ENCODE measurements around the gene BET1. TPM values are rescaled to one million over a fixed set of nuclear protein-coding genes. Genes with fewer than 3 reads are reported as not detected.

The BET1 gene
- total RNA-seq, 1 experiment from 2014 or later = 17.2 TPM

DNA sequence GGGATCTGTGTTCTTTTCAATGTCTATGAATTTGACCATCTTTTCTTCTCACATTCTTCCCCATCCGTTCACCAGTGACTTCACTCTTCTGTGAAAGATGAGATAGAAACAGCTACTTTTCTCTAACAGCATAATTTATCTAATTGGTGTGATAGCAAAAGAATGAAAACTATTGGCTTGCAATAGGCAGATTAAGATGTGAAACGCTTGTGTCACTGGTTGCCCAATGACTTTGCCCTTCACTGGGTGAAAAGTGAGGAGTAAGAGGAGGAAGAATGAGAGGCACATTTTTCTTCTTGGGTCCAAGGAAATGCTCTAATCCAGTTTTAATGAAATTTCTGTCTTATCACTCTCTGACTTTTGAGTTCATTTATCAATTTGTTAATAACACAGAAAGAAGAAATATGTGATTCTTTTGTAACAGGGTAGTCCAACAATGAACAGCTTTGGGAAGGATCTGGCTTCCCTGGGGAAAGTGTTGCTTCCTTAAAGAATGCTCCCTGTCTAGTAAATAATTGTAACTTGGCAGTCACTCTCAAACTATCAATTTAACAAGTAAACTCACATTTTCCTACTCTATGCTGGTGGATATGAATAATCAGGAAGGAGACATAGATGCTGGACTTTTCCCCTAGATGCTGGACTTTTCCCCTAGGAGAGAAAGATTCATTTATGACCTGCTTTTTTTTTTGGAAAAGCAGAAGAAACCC lies 35.1 kb downstream of the BET1 start:
- ChIA-PET RAD21 (ENCODE audit: low non-redundant PET in 1 of 2, low total read pairs in 2 of 2, uncharacterized antibody in 2 of 2, unreplicated experiment in 2 of 2) (no interaction called here), CTCF (no interaction called here), POLR2A (no interaction called here)
- Histone ChIP-seq H3K9me3 (ENCODE audit: control insufficient read depth in 1 of 2, insufficient read depth in 1 of 2, low read depth in 1 of 2, low read length in 2 of 2) (no peaks in the 10 kb centered on the region), H2AFZ (ENCODE audit: low read depth, low read length, poor library complexity, severe bottlenecking) (no peak overlapping the region), H3K27ac (ENCODE audit: low read depth, low read length) (no peak overlapping the region), H3K9me2 (ENCODE audit: insufficient read depth) (no peaks in the 10 kb centered on the region), H4K20me1 (ENCODE audit: insufficient read depth) (no peaks in the 10 kb centered on the region), H3K4me3 (replicated peaks in 1 of 2; ENCODE audit: low read depth in 1 of 2, low read length in 2 of 2) (no peak overlapping the region), H3K36me3 (ENCODE audit: control insufficient read depth in 1 of 2, insufficient read depth in 2 of 2, low read length in 2 of 2) (no peaks in the 10 kb centered on the region), H3K9ac (ENCODE audit: low read length) (no peak overlapping the region), H3K27me3 (ENCODE audit: insufficient read depth, low read length) (peaks cover 3% of the 10 kb centered on the region; the same call in 1 of the 2 replicates), H3K4me1 (ENCODE audit: control insufficient read depth in 1 of 2, insufficient read depth in 2 of 2, low read length in 2 of 2) (no peaks in the 10 kb centered on the region), H3K79me2 (ENCODE audit: insufficient read depth, low read length) (no peaks in the 10 kb centered on the region), H3K4me2 (ENCODE audit: low read length) (no peak overlapping the region)
- TF ChIP-seq REST (IDR thresholded peaks at IDR 0.05; ENCODE audit: low read depth) (no peak), YY1 (IDR thresholded peaks at IDR 0.05; ENCODE audit: extremely low read depth, insufficient replicate concordance, low read depth, low read length) (no peak), ELF1 (IDR thresholded peaks at IDR 0.05; ENCODE audit: borderline replicate concordance, low read depth) (no peak), FOSL1 (IDR thresholded peaks at IDR 0.05; ENCODE audit: low read depth) (no peak), SP1 (IDR thresholded peaks at IDR 0.05; ENCODE audit: low read depth) (no peak), EZH2phosphoT487 (IDR thresholded peaks at IDR 0.05; ENCODE audit: borderline replicate concordance) (no peak), POLR2AphosphoS5 (IDR thresholded peaks at IDR 0.05; ENCODE audit: low read depth, low read length) (no peak), CTCF (IDR thresholded peaks at IDR 0.05 in 2 of 3, conservative IDR thresholded peaks at IDR 0.05 in 1 of 3; ENCODE audit: borderline replicate concordance in 1 of 3, insufficient read depth in 1 of 3, low read depth in 2 of 3, low read length in 2 of 3) (no peak), ZFX (IDR thresholded peaks at IDR 0.05) (no peak), ZBTB33 (IDR thresholded peaks at IDR 0.05; ENCODE audit: extremely low read depth, insufficient replicate concordance, low read length) (no peak), POLR2A (IDR thresholded peaks at IDR 0.05; ENCODE audit: borderline replicate concordance, extremely low read depth, insufficient read depth, insufficient read length) (no peak)
- BruUV-seq (replicated peaks) = no TSS peak
- intact Hi-C loops (cut with micrococcal nuclease) = no loop called here
- no peak for DNase-seq (ENCODE audit: low read depth, low spot score)
- no peak for ATAC-seq

Data from HCT116 (cell line).